K562 (cell line): ENCODE measurements around the gene SLC38A2. TPM values are rescaled to one million over a fixed set of nuclear protein-coding genes. Genes with fewer than 3 reads are reported as not detected.

Source experiments
- BACH1 ChIP-seq: fragments of 200-800 bp; sonication (Bioruptor generic); IDR thresholded peaks from 2 replicates; pipeline ENCODE4 v1.6.1; 2016; ENCODE audit warnings: missing genetic modification characterization, missing compliant biosample characterization
- BRCA1 ChIP-seq, 2 experiments: fragments of 450-650 bp in 1 of 2; sonication (generic) in 1 of 2; formaldehyde crosslinking in 1 of 2; IDR thresholded peaks; 2 replicates each; pipeline versions ENCODE4 v1.5.0 to v1.6.1; 2017 to 2020; ENCODE audit warnings: mild to moderate bottlenecking in 1 of 2, missing genetic modification reagents in 1 of 2
- CBFB ChIP-seq: sonication (generic); formaldehyde crosslinking; IDR thresholded peaks from 2 replicates; pipeline ENCODE4 v1.4.0; 2020; ENCODE audit warnings: mild to moderate bottlenecking, missing genetic modification reagents
- CBX2 ChIP-seq: fragments of 200-600 bp; sonication (generic); IDR thresholded peaks from one replicate; pipeline ENCODE4 v1.6.1; 2012; ENCODE audit warnings: mild to moderate bottlenecking, low read length, inconsistent platforms; ENCODE audit not compliant: insufficient read depth, poor library complexity, severe bottlenecking
- CHAMP1 ChIP-seq: fragments of 450-650 bp; IDR thresholded peaks from 2 replicates; pipeline ENCODE4 v1.6.1; 2016; ENCODE audit warnings: mild to moderate bottlenecking
- CHD4 ChIP-seq: fragments of 200-600 bp; sonication (generic); IDR thresholded peaks from 3 replicates; pipeline ENCODE4 v1.6.1; 2012; ENCODE audit warnings: low read depth, mild to moderate bottlenecking, mixed read lengths, low read length, inconsistent platforms; ENCODE audit not compliant: insufficient read depth, insufficient replicate concordance, poor library complexity, severe bottlenecking
- DIDO1 ChIP-seq: fragments of 450-650 bp; IDR thresholded peaks from 2 replicates; pipeline ENCODE4 v1.6.1; 2016; ENCODE audit warnings: low read depth, missing biosample characterization, missing genetic modification characterization
- DLX4 ChIP-seq: fragments of 250-450 bp; sonication (Bioruptor Pico); IDR thresholded peaks from 2 replicates; pipeline ENCODE4 v1.6.1; 2021; ENCODE audit warnings: mild to moderate bottlenecking
- ID3 ChIP-seq, 2 experiments: fragments of 250-450 bp in 1 of 2; fragments of 450-650 bp in 1 of 2; sonication (Bioruptor Pico) in 1 of 2; IDR thresholded peaks; 2 replicates each; pipeline versions ENCODE4 v1.6.1 to v1.8.0; 2016 to 2021; ENCODE audit warnings: mild to moderate bottlenecking in 2 of 2, moderate library complexity in 2 of 2, missing compliant biosample characterization in 1 of 2, missing genetic modification characterization in 1 of 2
- MBD1 ChIP-seq: fragments of 250-450 bp; sonication (Bioruptor Pico); IDR thresholded peaks from 2 replicates; pipeline ENCODE4 v1.8.0; 2022; ENCODE audit warnings: inconsistent platforms
- PATZ1 ChIP-seq: fragments of 250-450 bp; sonication (Bioruptor Pico); IDR thresholded peaks from 2 replicates; pipeline ENCODE4 v1.5.0; 2020; ENCODE audit warnings: mild to moderate bottlenecking, borderline replicate concordance
- SIX5 ChIP-seq, 2 experiments: IDR thresholded peaks; 2 replicates each; pipeline ENCODE4 v1.6.1; 2011; ENCODE audit warnings: low read length in 2 of 2, borderline replicate concordance in 1 of 2, low read depth in 1 of 2, mild to moderate bottlenecking in 1 of 2, moderate library complexity in 1 of 2; ENCODE audit not compliant: insufficient read depth in 1 of 2
- SLC30A9 ChIP-seq: fragments of 250-450 bp; sonication (Bioruptor Pico); IDR thresholded peaks from 2 replicates; pipeline ENCODE4 v1.8.0; 2022; ENCODE audit warnings: mild to moderate bottlenecking, moderate library complexity
- THRAP3 ChIP-seq: fragments of 450-650 bp; IDR thresholded peaks from 2 replicates; pipeline ENCODE4 v1.6.1; 2016; ENCODE audit warnings: mild to moderate bottlenecking, inconsistent platforms, borderline replicate concordance
- ZBTB43 ChIP-seq: sonication (generic); formaldehyde crosslinking; IDR thresholded peaks from 2 replicates; pipeline ENCODE4 v1.8.0; 2023; ENCODE audit warnings: mild to moderate bottlenecking, missing genetic modification reagents
- ZNF146 ChIP-seq: IDR thresholded peaks from one replicate; pipeline ENCODE4 v1.6.1; 2018; ENCODE audit warnings: missing compliant biosample characterization; ENCODE audit not compliant: unreplicated experiment
- polyA plus RNA-seq, 8 experiments: library from polyadenylated mRNA; depleted of rRNA in 4 of 8; stranded (reverse) in 5 of 8; unstranded in 3 of 8; fragments of >200 nt; fragmentation: Nextera tagmentation in 2 of 8; fragmentation: Illumina TruSeq in 1 of 8; extraction: Ambion mirVana in 2 of 8; extraction: Trizol in 1 of 8; gene quantifications; 2 replicates each; pipeline versions ENCODE4 v1.2.1 to v1.2.3, GENCODE V29; 2011 to 2014; ENCODE audit warnings: inconsistent platforms in 1 of 8, missing spikeins in 1 of 8
- total RNA-seq, 7 experiments: library from RNA; depleted of rRNA in 6 of 7; stranded (reverse); fragments of >200 nt in 6 of 7; fragmentation: Illumina TruSeq in 2 of 7; extraction: Trizol in 2 of 7; gene quantifications; 2 replicates each; pipeline versions ENCODE4 v1.2.1 to v1.2.3, GENCODE V29; 2011 to 2021; ENCODE audit warnings: low replicate concordance in 1 of 7

The SLC38A2 gene
- total and polyA plus RNA-seq, 9 of the 15 experiments (the other 6 are each of a cell fraction or from before 2014, with no cell fraction given): 98.7 to 292 (median 143) TPM

- TF ChIP-seq DLX4 (CRISPR knock-in tag) (no peak), MBD1 (CRISPR knock-in tag) (no peak), ID3 (CRISPR knock-in tag; IDR thresholded peaks at IDR 0.05) (no peak), ID3 (tag; IDR thresholded peaks at IDR 0.05) (no peak), CBFB (no peak), DIDO1 (tag) (no peak), CHAMP1 (no peak), BRCA1 (IDR thresholded peaks at IDR 0.05) (no peak), BRCA1 (CRISPR knock-in tag; IDR thresholded peaks at IDR 0.05) (no peak), SLC30A9 (CRISPR knock-in tag) (no peak; the same call in 1 of the 2 replicates), BACH1 (tag) (no peak), SIX5 (IDR thresholded peaks at IDR 0.05; ENCODE audit: borderline replicate concordance in 1 of 2, insufficient read depth in 1 of 2, low read depth in 1 of 2, low read length in 2 of 2) (no peak), ZNF146 (CRISPR knock-in tag) (no peak), CHD4 (no peak), CBX2 (no peak), THRAP3 (no peak; the same call in 1 of the 2 replicates), ZBTB43 (CRISPR knock-in tag) (no peak), PATZ1 (CRISPR knock-in tag) (no peak)
These were observed at the start of gene SLC38A2 (continued) for GRCh38 chr12:46372544-46373300.
